Measurements from ENCODE around the gene RAMAC. TPM values are rescaled to one million over a fixed set of nuclear protein-coding genes. Genes with fewer than 3 reads are reported as not detected.

RAMAC gene
- total and polyA plus RNA-seq, 8 donors: 1.2 to 84.0 (median 23.9) TPM

GRCh38 chr15:82950295-82950694 lies 35.7 kb upstream of the RAMAC start:
- intact Hi-C loops (cut with DNase I; ENCODE audit: low total_unique reads): no loop called here
- H3K27me3 ChIP-seq: peaks cover 0 to 20% (median 2%) of the 10 kb centered on the region in 3 donors
- 49 to 73% (median 62%) methylated on average over 5 of the region's 5 CpGs for WGBS, 5 donors

GRCh38 chr15:82950746-82951370 lies 35.2 kb upstream of the RAMAC start:
- 24 to 41% (median 33%) methylated on average over 6 of the region's 6 CpGs for WGBS, 5 donors
- peaks cover 0 to 34% (median 9%) of the 10 kb centered on the region in 4 donors for H3K4me1 ChIP-seq
- no peaks in the 10 kb centered on the region for H3K9me3 ChIP-seq
- DNase-seq: peak in 1 of 2 donors; percentile 7
- no peaks in the 10 kb centered on the region for H3K36me3 ChIP-seq
- peak overlapping the region; percentile 59 to 90 (median 87) for H3K27ac ChIP-seq
- TF ChIP-seq CTCF (IDR thresholded peaks at IDR 0.05) (no peak), EP300 (IDR thresholded peaks at IDR 0.05) (no peak), POLR2AphosphoS5 (IDR thresholded peaks at IDR 0.05) (no peak), POLR2A (IDR thresholded peaks at IDR 0.05) (no peak)
- intact Hi-C loops (cut with DNase I; ENCODE audit: low total_unique reads): no loop called here
- peak overlapping the region; percentile 68 to 73 (median 71) for H3K4me3 ChIP-seq
- H3K27me3 ChIP-seq: peaks cover 0 to 20% (median 2%) of the 10 kb centered on the region in 3 donors

More at GRCh38 chr15:82950295-82950694, 35.7 kb upstream of the RAMAC start:
- DNase-seq: no peak
- TF ChIP-seq EP300 (IDR thresholded peaks at IDR 0.05) (no peak), CTCF (IDR thresholded peaks at IDR 0.05) (no peak), POLR2AphosphoS5 (IDR thresholded peaks at IDR 0.05) (no peak), POLR2A (IDR thresholded peaks at IDR 0.05) (no peak)
- peak overlapping the region in 4 of 5 donors; percentile 4 to 90 (median 46) for H3K27ac ChIP-seq
- H3K36me3 ChIP-seq: no peaks in the 10 kb centered on the region
- H3K4me1 ChIP-seq: peaks cover 0 to 34% (median 9%) of the 10 kb centered on the region in 4 donors
- no peaks in the 10 kb centered on the region for H3K9me3 ChIP-seq
- peak overlapping the region in 3 of 4 donors; percentile 68 to 71 (median 71) for H3K4me3 ChIP-seq

GRCh38 chr15:82951472-82952157 lies 34.4 kb upstream of the RAMAC start:
- WGBS, 5 donors: 19 to 34% (median 30%) methylated on average over 13 of the region's 13 CpGs

More at GRCh38 chr15:82951472-82952157, 34.4 kb upstream of the RAMAC start:
- H3K36me3 ChIP-seq: no peaks in the 10 kb centered on the region
- no peaks in the 10 kb centered on the region for H3K9me3 ChIP-seq
- peak in 1 of 2 donors; percentile 20 for DNase-seq
- TF ChIP-seq POLR2A (IDR thresholded peaks at IDR 0.05) (no peak), POLR2AphosphoS5 (IDR thresholded peaks at IDR 0.05) (no peak), CTCF (IDR thresholded peaks at IDR 0.05) (no peak), EP300 (IDR thresholded peaks at IDR 0.05) (no peak)
- peaks cover 0 to 20% (median 2%) of the 10 kb centered on the region in 3 donors for H3K27me3 ChIP-seq
- H3K27ac ChIP-seq: peak overlapping the region; percentile 86 to 97 (median 88)
- intact Hi-C loops (cut with DNase I; ENCODE audit: low total_unique reads): no loop called here
- H3K4me1 ChIP-seq: peaks cover 0 to 34% (median 9%) of the 10 kb centered on the region in 4 donors
- H3K4me3 ChIP-seq: peak overlapping the region; percentile 68 to 73 (median 71)
